ENCODE results near the gene PLSCR3.

Gene PLSCR3

DNA sequence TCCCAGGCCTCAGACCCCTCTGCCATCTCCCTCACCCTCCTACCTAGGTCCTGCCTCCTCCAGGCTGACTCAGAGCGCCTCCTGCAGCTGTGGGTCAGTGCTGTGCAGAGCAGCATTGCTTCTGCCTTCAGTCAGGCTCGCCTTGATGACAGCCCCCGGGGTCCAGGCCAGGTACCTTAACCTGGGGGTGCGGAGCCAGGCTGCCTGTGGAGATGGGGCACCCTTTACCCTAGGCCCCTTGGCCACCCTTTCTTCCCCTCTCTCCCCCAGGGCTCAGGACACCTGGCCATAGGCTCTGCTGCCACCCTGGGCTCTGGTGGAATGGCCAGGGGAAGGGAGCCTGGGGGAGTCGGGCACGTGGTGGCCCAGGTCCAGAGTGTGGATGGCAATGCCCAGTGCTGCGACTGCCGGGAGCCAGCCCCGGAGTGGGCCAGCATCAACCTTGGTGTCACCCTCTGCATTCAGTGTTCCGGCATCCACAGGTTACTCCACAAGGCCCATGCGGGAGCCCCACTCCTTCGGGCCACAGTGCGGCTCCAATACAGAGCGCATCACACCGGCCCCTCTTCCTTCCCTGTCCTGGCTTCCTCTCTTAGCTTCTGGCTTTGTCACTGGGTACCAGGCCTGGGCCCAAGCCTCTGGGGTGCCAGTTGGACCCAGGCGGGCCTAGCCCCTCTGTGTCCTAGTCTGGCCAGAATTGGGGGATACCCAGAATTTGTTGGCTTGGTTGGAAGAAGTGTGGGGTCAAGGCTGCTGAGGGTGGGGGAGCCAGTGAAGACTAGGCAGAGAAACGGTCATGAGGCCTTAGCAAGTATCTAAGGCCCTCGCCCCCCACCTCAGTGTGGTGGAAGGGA, 47.3 kb downstream of the PLSCR3 start:
- DNase-seq: no peak

DNA sequence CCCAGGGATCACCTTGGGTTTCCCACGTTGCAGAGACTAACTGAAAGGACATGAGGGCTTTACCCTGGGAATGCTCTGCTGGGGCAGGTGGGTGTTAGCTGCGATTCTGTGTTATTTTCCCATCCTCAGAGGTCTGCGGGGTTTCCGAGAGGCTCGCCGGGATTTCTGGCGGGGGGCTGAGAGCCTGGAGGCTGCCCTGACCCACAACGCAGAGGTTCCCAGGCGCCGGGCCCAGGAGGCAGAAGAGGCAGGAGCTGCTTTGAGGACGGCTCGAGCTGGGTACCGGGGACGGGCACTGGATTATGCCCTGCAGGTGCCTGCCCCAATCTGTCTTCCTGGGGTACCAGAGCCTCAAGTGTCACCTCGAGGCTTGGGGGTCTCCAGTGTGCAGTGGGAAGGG, 51.1 kb downstream of the PLSCR3 start:
- no peak for DNase-seq

DNA sequence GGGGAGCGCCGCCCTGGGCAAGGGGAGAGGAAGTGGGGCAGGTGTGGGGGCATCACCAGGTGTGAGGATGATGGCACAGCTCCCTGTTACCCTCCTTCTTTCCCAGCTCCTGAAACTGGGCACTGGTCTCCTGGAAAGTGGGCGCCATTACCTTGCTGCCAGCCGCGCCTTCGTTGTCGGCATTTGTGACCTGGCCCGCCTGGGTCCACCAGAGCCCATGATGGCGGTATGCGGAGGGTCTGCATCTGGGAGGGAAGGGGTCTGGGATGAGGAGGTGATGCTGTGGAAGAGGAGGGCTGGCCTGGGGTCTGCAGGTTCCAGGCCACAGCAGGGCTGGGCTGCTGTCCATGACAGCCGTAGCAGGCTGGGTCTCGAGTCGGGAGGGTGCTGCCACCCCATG, 52.5 kb downstream of the PLSCR3 start:
- DNase-seq: no peak

- no peak for DNase-seq
Measured at GRCh38 chr17:7340179-7340578, 54.1 kb downstream of the PLSCR3 start.
